ENCODE measurements around the gene SEMA4D. TPM values are rescaled to one million over a fixed set of nuclear protein-coding genes. Genes with fewer than 3 reads are reported as not detected.

SEMA4D gene
- total RNA-seq, 2 donors from 2014 or later: 18.9 to 21.2 TPM

DNA sequence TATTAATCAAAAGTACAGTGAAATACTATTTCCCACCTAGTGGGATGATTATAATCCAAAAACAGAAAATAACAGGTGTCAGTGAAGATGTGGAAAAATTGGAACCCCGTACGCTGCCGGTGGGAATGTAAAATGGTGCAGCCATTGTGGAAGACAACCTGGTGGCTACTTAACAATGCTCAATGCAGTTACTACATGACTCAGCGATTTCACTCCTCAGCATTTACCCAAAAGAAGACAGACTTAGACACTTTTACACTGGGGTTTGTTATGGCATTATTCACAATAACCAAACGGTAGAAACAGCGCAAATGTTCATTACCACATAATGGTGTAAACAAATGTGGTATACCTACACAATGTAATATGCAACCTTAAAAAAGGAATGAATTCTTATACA, 155.7 kb downstream of the SEMA4D start:
- DNase-seq: no peak
- no peak for ATAC-seq
- intact Hi-C loops (cut with DNase I, micrococcal nuclease): no loop called here

DNA sequence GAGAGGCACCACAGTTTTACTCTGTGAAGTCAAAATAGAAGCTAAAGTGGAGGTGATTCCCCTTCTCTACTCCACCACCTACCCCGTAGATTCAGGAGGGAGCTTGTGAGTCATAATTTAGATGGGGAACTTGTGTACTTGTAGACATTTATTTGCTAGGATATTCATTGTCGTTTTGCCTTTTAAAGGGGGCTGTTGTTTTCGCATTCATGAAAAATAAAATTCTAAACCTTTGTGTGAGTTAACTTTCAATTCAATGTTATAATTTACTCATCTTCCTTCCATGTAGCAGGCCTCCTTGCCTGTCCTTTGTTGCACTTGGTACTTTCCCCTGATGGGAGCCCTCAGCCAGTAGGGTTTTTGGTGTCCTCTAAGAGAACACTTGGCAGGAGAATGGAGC, 157.6 kb downstream of the SEMA4D start:
- intact Hi-C loops (cut with DNase I, micrococcal nuclease): no loop called here
- ATAC-seq: no peak
- no peak for DNase-seq

DNA sequence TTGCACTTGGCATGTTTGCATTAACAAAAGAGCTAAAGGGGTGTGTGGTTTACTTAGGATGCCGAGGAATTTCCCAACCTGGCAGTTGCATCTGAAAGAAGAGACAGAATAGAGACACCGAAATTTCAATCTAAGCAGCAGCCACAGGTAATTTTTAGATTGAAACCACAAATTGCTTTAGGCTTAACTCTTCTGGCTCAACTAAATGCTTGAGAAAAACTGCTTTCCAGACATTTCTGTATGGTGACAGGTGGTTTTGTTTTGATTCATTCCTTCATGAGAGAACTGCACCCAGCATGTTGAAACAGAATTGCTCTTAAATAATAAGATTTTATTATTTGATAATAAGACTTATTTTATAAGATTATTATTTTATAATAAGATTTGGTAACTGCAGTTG, 158.1 kb downstream of the SEMA4D start:
- no peak for DNase-seq
- no peak for ATAC-seq
- intact Hi-C loops (cut with DNase I, micrococcal nuclease): no loop called here

DNA sequence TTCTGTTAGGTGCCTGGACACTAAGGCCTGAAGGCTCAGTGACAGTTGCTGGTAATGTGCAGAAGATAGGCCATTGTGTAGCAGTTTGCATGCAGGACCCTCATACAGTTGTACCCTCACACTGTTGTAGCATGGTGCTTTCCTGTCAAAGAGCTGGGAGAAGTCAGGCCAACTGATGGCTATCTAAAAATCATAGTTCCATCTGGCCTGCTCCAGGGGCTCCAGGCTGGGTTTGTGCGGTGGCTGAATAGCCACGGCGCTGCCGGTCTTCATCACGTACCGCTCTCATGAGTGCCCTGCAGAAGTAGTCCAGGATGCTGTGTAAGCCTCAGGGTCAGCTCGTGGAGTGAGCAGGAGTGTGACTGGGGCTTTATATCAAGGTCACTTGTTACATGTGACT, 167.4 kb downstream of the SEMA4D start:
- intact Hi-C loops (cut with DNase I, micrococcal nuclease): no loop called here
- ATAC-seq: no peak
- no peak for DNase-seq

DNA sequence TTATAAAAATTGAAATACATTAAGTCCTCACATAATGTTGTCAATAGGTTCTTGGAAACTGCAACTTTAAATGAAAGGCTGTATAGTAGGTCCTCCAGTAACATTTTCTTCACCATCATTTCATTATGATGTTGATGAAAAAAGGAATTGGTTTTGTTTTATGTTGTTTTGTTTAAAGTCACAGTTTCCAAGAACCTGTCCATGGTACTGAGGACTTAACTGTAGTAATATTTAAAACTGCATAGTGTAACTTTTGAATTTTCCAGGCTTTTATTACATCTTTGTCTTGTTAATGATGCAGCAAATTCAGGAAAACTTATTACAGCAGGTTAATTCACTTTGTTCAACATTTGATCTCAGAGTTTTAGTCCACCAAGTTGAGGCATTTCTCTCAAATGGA, 168.0 kb downstream of the SEMA4D start:
- DNase-seq (no peak), ATAC-seq (no peak)
- intact Hi-C loops (cut with DNase I, micrococcal nuclease): no loop called here

DNA sequence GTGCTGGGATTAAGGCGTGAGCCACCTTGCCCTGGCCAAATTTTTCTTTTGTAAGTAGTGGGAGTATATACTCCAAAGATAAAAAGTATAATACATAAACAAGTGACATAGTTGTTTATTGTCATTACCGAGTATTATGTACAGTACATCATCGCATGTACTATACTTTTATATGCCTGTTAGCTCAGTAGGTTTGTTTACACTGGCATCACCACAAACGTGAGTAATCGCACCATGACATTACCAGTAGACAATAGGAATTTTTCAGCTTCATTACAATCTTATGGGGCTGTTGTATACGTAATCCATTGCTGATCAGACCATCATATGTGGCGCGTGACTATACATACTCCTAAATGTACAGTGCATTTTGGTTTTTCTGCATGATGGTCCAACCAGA, 169.8 kb downstream of the SEMA4D start:
- intact Hi-C loops (cut with DNase I, micrococcal nuclease): no loop called here
- ATAC-seq: peak; percentile 43
- DNase-seq: no peak

DNA sequence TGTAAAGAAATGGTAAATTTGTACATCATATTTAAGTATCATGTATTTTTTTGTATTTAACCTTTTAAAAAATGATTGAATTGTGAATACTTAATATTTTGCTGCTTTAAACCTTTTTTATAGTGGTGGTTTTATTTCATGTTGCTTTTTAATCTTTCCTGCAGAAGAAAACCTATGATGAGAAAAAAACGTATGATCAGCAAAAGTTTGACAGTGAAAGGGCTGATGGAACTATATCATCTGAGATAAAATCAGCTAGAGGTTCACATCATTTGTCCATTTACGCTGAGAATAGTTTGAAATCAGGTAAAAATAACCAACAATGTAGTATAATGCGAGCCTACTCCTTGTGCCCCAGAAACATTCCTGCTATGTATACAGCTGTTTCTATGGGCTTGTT, 172.2 kb downstream of the SEMA4D start:
- intact Hi-C loops (cut with DNase I, micrococcal nuclease): no loop called here
- ATAC-seq: no peak
- DNase-seq: no peak

DNA sequence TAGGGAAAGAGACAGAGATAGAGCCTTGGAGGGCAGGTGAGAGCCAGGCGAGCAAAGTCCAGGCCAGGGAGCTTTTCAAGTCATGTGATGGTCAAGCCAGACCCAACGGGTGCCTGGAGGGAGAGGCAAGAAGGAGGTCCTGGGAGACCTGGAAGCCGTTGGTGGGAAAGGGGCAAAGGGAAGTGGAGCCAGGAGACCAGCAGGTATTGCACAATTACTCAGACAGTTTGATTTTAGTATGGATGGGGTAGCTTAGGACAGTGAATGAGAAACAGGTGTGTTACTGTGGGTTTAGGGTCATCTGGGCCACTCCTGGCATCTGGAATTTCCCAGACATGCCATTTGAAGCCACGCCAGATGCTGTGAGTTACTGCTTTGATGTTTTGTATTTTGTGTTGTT, 174.5 kb downstream of the SEMA4D start:
- ATAC-seq (no peak), DNase-seq (no peak)
- intact Hi-C loops (cut with DNase I, micrococcal nuclease): no loop called here

DNA sequence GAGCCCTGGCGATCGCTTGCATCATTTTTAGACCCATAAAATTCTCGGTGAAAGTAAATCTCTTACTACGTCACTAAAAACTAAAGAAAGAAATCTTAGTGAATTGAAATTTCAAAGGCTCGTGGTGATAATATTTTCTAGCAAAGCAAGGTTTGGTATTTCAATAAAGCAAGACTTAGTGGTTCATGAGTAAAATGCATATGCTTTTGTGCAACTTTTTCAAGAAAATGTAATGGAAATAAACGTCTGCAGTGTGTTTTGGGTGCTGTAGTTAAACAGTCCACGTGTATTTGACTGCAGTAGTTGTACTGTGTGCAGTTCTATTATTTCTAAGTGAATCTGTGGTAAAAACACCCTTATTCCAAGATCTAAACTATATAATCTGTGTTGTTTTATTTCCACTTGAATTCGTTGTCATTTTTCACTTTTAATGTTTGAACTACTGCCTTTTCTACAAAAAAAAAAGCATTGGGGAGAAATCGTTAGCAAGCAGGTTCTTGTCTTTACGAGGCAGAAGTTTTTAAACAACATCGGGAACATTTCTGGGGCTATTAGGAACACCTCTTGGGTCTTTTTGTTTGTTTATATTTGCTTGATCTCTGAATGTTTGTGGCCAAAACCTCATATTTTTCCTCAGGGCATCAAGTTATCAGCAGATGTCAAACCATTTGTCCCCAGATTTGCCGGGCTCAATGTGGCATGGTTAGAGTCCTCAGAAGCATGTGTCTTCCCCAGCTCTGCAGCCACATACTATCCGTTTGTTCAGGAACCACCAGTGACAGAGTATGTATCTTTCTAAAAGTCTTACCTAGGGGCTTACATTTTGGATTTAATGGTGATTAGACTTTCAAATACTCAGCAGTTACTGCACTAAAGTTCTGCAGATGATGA, 178.7 kb downstream of the SEMA4D start:
- ATAC-seq (no peak), DNase-seq (no peak)
- intact Hi-C loops (cut with DNase I, micrococcal nuclease): no loop called here

DNA sequence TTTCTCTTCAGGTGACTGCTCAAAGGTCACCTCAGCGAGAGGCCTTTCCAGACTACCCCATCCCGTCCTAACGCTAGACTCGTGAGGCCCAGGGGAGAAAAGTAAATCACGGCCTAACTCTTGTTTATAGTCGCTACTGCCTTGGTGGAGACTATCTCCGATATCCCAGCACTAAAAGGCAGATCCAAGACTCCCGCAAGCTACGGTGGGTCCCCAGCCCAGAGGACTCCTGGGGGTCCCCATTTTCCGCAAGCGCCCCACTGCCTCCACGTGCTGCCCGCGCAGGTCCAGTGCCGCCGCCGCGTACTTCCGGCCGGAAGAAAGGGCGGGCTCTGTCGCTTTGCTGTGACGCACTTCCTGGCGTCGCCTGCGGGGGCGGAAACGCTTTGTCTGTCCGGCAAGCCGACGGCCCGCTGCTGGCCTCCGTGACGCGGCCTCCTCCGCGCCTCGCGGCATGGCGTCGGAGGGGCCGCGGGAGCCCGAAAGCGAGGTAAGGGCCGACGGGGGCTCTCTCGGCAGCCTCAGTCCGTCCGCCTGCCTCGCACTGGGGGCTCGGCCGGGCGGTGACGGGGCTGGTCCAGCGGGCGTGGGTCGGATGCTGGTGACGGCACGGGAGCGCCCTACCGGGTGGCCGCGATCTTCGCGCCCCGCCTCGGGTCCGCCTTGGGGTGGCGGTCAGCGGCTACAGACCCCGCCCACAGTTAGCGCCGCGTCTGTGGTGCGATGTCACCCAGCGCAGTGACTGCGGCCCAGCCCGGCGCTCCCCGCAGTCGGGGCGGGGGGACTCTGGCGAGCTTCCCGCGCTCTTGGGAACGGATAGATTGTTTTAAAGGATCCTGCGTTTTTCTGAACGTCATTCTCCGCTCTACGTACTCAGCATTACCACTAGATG, 179.5 kb downstream of the SEMA4D start, which contains the start of gene SECISBP2:
Gene SECISBP2, plus strand, starts transcription at position 378 of the 892 bp plus-strand sequence. Its CDS starts 77 bp downstream, at position 455.
- intact Hi-C loops (cut with DNase I, micrococcal nuclease): no loop called here
- DNase-seq (peak; percentile 96), ATAC-seq (peak; percentile 93)

DNA sequence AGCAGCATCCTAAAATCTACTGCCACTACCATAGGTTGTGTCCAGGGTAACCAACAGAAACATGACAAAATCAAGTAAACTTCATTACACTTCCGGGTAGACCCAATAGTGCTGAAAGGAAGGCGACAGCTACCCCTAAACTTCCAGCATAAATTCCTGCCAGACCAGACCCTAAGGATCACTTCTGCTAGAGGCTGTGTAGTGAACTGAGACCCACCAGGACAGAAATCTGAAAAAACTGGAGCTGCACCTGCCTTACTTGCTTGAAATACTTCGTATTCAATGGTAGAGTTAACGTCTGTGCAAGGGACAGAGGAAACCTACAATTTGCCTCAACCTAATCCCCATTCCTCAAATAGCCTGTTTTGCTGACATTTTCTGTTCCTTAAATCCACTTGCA, 180.6 kb downstream of the SEMA4D start:
- ATAC-seq (no peak), DNase-seq (no peak)
- intact Hi-C loops (cut with DNase I, micrococcal nuclease): no loop called here

DNA sequence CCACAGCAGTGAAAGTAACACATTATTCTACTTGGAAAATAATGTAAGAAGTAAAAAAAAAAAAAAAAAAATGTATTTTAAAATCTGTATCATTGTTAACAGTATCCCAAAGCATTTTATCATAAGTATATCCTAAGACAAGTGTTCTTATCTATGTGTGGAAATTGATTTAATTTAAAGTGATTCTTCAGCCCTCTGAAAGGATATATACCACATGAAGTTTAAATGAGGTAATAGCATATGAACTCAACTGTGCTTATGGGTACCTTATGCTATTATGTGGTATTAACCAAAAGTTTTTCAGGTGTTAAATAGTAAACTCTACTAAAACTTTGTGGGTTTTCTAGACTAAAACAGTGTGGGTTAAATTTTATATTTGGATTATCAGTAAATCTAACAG, 182.4 kb downstream of the SEMA4D start:
- DNase-seq (no peak), ATAC-seq (no peak)
- intact Hi-C loops (cut with DNase I, micrococcal nuclease): no loop called here

DNA sequence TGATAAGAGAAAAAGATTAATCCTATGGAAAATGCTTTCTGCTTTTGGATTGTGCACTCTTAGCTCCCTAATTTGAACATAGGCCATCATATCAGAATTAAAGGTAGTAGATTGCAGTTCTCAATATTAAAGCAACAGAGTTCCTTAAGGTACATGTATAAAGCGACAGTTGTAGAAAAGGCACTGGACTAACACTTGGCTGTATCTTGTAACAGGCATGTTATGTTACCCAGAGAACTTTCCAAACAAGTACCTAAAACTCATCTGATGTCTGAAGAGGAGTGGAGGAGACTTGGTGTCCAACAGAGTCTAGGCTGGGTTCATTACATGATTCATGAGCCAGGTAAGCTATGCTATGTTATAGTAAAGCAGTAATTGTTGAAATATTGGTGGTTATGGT, 183.0 kb downstream of the SEMA4D start:
- intact Hi-C loops (cut with DNase I, micrococcal nuclease): no loop called here

DNA sequence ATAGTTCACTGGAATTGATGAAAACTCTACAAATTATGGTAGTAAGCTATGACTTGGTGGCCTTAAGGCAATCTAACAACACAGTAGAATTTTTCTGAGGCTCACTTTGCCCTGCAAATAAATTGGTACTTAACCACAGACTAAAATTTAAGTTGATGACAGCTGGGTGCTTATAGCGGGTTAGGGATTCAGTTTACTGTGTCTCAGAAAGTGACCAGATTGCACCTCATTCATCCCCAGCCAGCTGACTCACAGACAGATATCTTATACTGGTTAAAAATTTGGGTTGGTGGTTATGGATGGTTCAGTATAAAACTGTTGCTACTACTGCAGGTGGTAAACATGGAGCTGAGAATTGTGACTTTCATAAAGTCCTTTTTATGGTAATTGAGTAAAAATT, 184.1 kb downstream of the SEMA4D start:
- DNase-seq: no peak

More for the DNA sequence above, 183.0 kb downstream of the SEMA4D start:
- ATAC-seq: no peak
- DNase-seq: no peak

DNA sequence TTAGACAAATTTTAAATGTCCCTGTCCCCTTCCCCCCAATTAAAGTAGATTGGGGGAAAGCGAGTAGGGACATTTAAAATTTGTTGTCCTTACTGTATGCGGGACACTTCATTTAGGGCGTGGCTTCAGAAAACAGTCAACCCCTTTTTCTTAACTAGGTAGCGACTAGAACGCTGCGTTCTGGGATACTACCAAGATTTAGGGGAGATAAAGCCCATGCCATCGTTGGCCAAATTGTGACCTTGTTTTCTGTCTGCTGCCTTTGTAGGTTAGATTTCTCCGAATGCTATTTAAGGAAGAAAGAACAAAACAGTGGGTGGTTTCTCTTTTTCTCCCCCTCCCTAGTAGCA, 185.7 kb downstream of the SEMA4D start:
- intact Hi-C loops (cut with DNase I, micrococcal nuclease): no loop called here
- peak in 1 of 2 donors; percentile 19 for DNase-seq
- no peak for ATAC-seq

More for the DNA sequence above, 184.1 kb downstream of the SEMA4D start:
- no peak for ATAC-seq
- intact Hi-C loops (cut with DNase I, micrococcal nuclease): no loop called here

DNA sequence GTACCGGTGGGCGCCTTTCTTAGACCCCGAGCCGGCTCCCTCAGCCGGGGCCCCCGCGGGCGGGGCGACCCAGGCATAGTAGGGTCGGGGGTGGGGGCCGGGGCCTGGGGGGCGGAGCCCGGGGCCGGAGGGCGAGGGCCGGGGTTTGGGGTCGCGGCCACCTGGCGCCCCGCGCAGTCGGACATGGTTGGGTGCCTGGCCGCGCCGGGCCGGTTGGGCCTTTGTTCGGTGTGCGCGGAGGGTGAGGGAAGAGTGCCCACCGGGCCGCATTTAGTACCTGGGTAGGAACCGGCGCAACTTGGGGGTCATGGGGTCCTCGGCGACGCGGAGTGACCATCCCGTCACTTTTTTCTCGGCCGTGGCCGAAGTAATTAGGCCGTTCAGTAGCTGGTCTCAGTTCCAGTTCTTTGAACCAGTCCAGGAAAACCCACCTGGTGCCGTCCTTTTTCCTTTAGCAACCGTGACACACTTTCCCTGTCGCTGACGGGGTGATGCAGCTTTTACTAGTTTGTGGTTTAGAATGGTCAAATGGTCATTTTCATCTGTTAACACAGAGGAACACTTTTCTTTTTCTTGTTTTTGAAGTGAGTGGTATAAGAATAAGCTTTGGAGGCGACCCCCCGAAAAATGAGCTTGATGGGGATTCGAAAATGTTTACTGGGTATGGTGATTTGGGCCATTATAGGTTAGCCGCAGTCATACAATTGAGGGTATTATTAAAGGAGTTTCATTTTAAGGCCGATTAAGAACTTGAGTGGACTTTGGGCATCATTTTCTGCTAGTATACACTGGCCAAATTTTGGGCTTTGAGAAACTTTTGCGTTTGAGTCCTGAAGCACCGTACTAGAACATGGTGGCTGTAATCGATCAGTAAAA, 186.3 kb downstream of the SEMA4D start:
- intact Hi-C loops (cut with DNase I, micrococcal nuclease): no loop called here
- ATAC-seq (peak; percentile 6), DNase-seq (peak in 1 of 2 donors; percentile 49)
